Astrocyte of the cerebellum (primary cell): ENCODE data around the gene KLLN.
"Not testable (repeated sequence)": the region's sequence is repeated elsewhere in the genome, so short reads cannot be mapped to it uniquely, and the experiment has no call there.

ENCODE experiments used
- DNase-seq: peaks from one replicate; pipeline ENCODE4 v3.0.0-alpha.2; 2011; ENCODE audit warnings: low read depth
- H3K4me3 ChIP-seq: 2 replicates; pipeline ENCODE4 v1.5.1; 2011; ENCODE audit warnings: mild to moderate bottlenecking, low read depth, low read length, moderate library complexity
- CTCF ChIP-seq: IDR thresholded peaks from 2 replicates; pipeline ENCODE4 v1.5.1; 2012; ENCODE audit warnings: low read length, low read depth, moderate library complexity, mild to moderate bottlenecking; ENCODE audit errors: missing control alignments
- in situ Hi-C: cut with HindIII; loops from 2 replicates; pipeline ENCODE4 v1.10.0; 2017; ENCODE audit warnings: low sequenced_read_pairs

Gene KLLN

GRCh38 chr10:87863053-87863943 lies at the start of gene KLLN, which contains the start of gene PTEN:
Gene KLLN, minus strand, starts transcription at chr10:87863533. Its CDS starts 1,046 bp downstream, at chr10:87862487.
Gene PTEN, plus strand, starts transcription at chr10:87863625. Its CDS starts 845 bp downstream, at chr10:87864470.
- in situ Hi-C loops, result loop anchor here (25.0 kb wide), 2 partner anchors 374 to 549 kb away; no protein-coding TSS in a partner anchor
- H3K4me3 ChIP-seq, result peak within 1 kb of the TSS; percentile 91
- peak; percentile 79 for DNase-seq
- no peak for TF ChIP-seq CTCF

DNA sequence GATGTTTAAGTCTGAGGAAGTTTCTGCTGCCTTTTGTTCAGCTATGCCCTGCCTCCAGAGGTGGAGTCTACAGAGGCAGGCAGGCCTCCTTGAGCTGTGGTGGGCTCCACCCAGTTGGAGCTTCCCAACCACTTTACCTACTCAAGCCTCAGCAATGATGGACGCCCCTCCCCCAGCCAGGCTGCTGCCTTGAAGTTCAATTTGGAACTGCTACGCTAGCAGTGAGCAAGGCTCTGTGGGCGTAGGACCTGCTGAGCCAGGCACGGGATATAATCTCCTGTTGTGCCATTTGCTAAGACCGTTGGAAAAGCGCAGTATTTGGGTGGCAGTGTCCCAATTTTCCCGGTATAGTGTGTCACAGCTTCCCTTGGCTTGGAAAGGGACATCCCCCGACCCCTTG lies 40.1 kb upstream of the KLLN start:
- H3K4me3 ChIP-seq, in situ Hi-C loops, DNase-seq: not testable (repeated sequence)

GRCh38 chr10:87897957-87898356 lies 34.6 kb upstream of the KLLN start:
- H3K4me3 ChIP-seq, in situ Hi-C loops, DNase-seq: not testable (repeated sequence)

- H3K4me3 ChIP-seq, result no peak overlapping the region
- TF ChIP-seq CTCF, result no peak
- in situ Hi-C loops, result no loop called here
- no peak for DNase-seq
Measured at GRCh38 chr10:87896216-87896615, 32.9 kb upstream of the KLLN start.

DNA sequence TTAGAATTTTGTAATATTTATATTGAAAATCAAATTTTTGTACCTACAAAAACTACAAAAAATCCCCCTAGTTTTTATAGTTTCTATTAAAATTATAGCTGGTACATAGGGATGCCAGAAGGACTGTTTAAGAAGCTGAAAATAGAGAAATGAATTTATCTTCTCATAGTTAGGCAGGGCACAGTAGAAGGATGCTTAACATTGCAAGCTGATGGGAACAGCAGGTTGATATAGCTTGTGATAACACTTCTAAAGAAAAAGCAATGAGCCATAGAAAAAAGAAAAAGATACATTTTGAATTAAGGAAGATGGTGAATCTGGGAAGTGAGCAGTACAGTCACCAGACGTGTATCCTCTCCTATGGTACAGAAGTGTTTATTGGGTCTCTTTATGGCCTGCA lies 32.1 kb upstream of the KLLN start:
- TF ChIP-seq CTCF, result no peak
- H3K4me3 ChIP-seq, result no peak overlapping the region
- DNase-seq, result no peak
- in situ Hi-C loops, result no loop called here

GRCh38 chr10:87887548-87888289 lies 24.4 kb upstream of the KLLN start:
- no peak for DNase-seq
- in situ Hi-C loops, result no loop called here
- no peak for TF ChIP-seq CTCF
- H3K4me3 ChIP-seq, result no peak overlapping the region

GRCh38 chr10:87887146-87887545 lies 23.8 kb upstream of the KLLN start:
- H3K4me3 ChIP-seq, result no peak overlapping the region
- in situ Hi-C loops, result no loop called here
- TF ChIP-seq CTCF, result no peak
- DNase-seq, result no peak
